K562 (cell line): ENCODE results near the gene E2F3. TPM values are rescaled to one million over a fixed set of nuclear protein-coding genes. Genes with fewer than 3 reads are reported as not detected.
A peak's percentile ranks its signal among the peaks of the same experiment; 100 is the strongest.

ENCODE experiments used
- ARHGAP35 ChIP-seq: fragments of 450-650 bp; IDR thresholded peaks from 2 replicates; pipeline ENCODE4 v1.6.1; 2018; ENCODE audit not compliant: partially characterized antibody
- ASH1L ChIP-seq: fragments of 450-650 bp; IDR thresholded peaks from 2 replicates; pipeline ENCODE4 v1.6.1; 2018; ENCODE audit warnings: borderline replicate concordance, mild to moderate bottlenecking, low read depth; ENCODE audit not compliant: partially characterized antibody
- CHCHD3 ChIP-seq: fragments of 250-450 bp; sonication (Bioruptor Pico); IDR thresholded peaks from 2 replicates; pipeline ENCODE4 v2.1.2; 2022; ENCODE audit warnings: mild to moderate bottlenecking
- FOXM1 ChIP-seq, 2 experiments: fragments of 450-650 bp in 1 of 2; sonication (generic) in 1 of 2; formaldehyde crosslinking in 1 of 2; IDR thresholded peaks; 2 replicates each; pipeline versions ENCODE4 v1.6.1 to v1.9.0; 2017 to 2022; ENCODE audit warnings: low read depth in 2 of 2, mild to moderate bottlenecking in 2 of 2, missing genetic modification reagents in 1 of 2, moderate library complexity in 1 of 2
- ILK ChIP-seq: fragments of 450-650 bp; IDR thresholded peaks from 2 replicates; pipeline ENCODE4 v1.6.1; 2016; ENCODE audit warnings: missing genetic modification characterization, low read depth, mild to moderate bottlenecking, missing compliant biosample characterization, moderate library complexity, borderline replicate concordance
- MEIS2 ChIP-seq: fragments of 450-650 bp; IDR thresholded peaks from 2 replicates; pipeline ENCODE4 v1.6.1; 2014; ENCODE audit warnings: mild to moderate bottlenecking; ENCODE audit not compliant: partially characterized antibody
- RAD51 ChIP-seq: fragments of 450-650 bp; IDR thresholded peaks from 2 replicates; pipeline ENCODE4 v1.7.1; 2016; ENCODE audit warnings: low read depth, mild to moderate bottlenecking, borderline replicate concordance
- RBM25 ChIP-seq: fragments of 200-400 bp; formaldehyde crosslinking; IDR thresholded peaks from 2 replicates; pipeline ENCODE4 v1.6.1; 2018; ENCODE audit warnings: low read length, low read depth, moderate library complexity; ENCODE audit not compliant: severe bottlenecking
- SIN3B ChIP-seq: fragments of 450-650 bp; IDR thresholded peaks from 2 replicates; pipeline ENCODE4 v1.6.1; 2017; ENCODE audit warnings: low read depth, mild to moderate bottlenecking, moderate library complexity
- THRAP3 ChIP-seq: fragments of 450-650 bp; IDR thresholded peaks from 2 replicates; pipeline ENCODE4 v1.6.1; 2016; ENCODE audit warnings: mild to moderate bottlenecking, inconsistent platforms, borderline replicate concordance
- TRIM24 ChIP-seq, 2 experiments: fragments of 450-650 bp; IDR thresholded peaks; 2 replicates each; pipeline ENCODE4 v1.6.1; 2016
- ZFX ChIP-seq: sonication (generic); formaldehyde crosslinking; IDR thresholded peaks from 2 replicates; pipeline ENCODE4 v1.8.0; 2022; ENCODE audit warnings: mild to moderate bottlenecking, missing genetic modification reagents, moderate library complexity
- polyA plus RNA-seq, 8 experiments: library from polyadenylated mRNA; depleted of rRNA in 4 of 8; stranded (reverse) in 5 of 8; unstranded in 3 of 8; fragments of >200 nt; fragmentation: Nextera tagmentation in 2 of 8; fragmentation: Illumina TruSeq in 1 of 8; extraction: Ambion mirVana in 2 of 8; extraction: Trizol in 1 of 8; gene quantifications; 2 replicates each; pipeline versions ENCODE4 v1.2.1 to v1.2.3, GENCODE V29; 2011 to 2014; ENCODE audit warnings: inconsistent platforms in 1 of 8, missing spikeins in 1 of 8
- total RNA-seq, 7 experiments: library from RNA; depleted of rRNA in 6 of 7; stranded (reverse); fragments of >200 nt in 6 of 7; fragmentation: Illumina TruSeq in 2 of 7; extraction: Trizol in 2 of 7; gene quantifications; 2 replicates each; pipeline versions ENCODE4 v1.2.1 to v1.2.3, GENCODE V29; 2011 to 2021; ENCODE audit warnings: low replicate concordance in 1 of 7
- TF ChIP-seq, protein P1 (sequence below): fragments of 250-450 bp; sonication (Bioruptor Pico); IDR thresholded peaks from 2 replicates; pipeline ENCODE4 v1.8.0; 2022; ENCODE audit warnings: inconsistent platforms, mild to moderate bottlenecking, moderate library complexity, borderline replicate concordance
- TF ChIP-seq, protein P2 (sequence below): fragments of 450-650 bp; IDR thresholded peaks from 2 replicates; pipeline ENCODE4 v1.6.1; 2016; ENCODE audit warnings: mild to moderate bottlenecking, moderate library complexity

The E2F3 gene
- total and polyA plus RNA-seq, 9 of the 15 experiments (the other 6 are each of a cell fraction or from before 2014, with no cell fraction given): 11.1 to 44.7 (median 27.2) TPM

DNA sequence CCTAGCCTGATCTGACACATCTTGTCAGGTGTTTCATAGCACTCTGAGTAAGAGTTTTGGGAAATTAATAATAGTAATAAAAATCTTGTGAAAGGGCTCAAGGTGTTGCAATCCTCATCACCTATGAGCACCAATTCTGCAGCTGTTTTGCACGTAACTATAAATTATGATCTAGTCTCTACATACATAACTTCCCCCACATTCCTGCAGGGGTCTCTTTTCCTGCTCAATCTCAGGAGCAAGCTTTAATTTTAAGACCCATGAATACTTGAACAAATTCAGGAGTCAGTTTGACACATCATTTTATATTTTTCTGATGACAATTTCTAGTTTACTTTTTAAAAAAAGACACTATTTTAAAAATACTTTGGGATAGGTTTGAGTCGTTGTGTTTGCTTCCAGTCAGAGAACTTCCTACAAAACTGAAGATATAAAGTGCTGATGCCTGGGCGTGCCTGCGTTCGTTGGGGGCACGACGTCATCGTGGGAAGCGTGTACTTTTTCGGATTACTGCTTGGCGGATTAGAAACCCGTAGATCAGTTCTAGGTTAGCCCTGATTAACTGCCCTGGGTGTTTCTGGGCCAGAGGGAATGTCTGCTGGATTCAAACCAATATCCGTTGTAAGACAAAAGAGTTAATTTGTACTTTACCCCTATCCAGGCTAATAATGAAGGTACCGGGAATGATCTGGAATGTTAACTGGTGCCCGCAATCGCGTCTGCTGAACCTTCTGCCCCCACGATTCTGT, 1.0 kb upstream of the E2F3 start (continued):
- TF ChIP-seq SIN3B: 0 out of 2 replicates have a peak, but pooled peaks have one; percentile 8
- TF ChIP-seq FOXM1 (IDR thresholded peaks at IDR 0.05; ENCODE audit: low read depth): no peak
- TF ChIP-seq FOXM1 (CRISPR knock-in tag; IDR thresholded peaks at IDR 0.05; ENCODE audit: low read depth): no peak
- TF ChIP-seq THRAP3: no peak
- 0 out of 2 replicates have a peak, but pooled peaks have one; percentile 16 for TF ChIP-seq ZFX (CRISPR knock-in tag)
- TF ChIP-seq ILK (tag): no peak
- TF ChIP-seq, protein P1, sequence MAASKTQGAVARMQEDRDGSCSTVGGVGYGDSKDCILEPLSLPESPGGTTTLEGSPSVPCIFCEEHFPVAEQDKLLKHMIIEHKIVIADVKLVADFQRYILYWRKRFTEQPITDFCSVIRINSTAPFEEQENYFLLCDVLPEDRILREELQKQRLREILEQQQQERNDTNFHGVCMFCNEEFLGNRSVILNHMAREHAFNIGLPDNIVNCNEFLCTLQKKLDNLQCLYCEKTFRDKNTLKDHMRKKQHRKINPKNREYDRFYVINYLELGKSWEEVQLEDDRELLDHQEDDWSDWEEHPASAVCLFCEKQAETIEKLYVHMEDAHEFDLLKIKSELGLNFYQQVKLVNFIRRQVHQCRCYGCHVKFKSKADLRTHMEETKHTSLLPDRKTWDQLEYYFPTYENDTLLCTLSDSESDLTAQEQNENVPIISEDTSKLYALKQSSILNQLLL (CRISPR knock-in tag): no peak
- no peak for TF ChIP-seq TRIM24 (IDR thresholded peaks at IDR 0.05)
- peak; percentile 39; the same call in 1 of the 2 replicates for TF ChIP-seq RAD51
- no peak for TF ChIP-seq RBM25
- TF ChIP-seq CHCHD3 (CRISPR knock-in tag): no peak
- TF ChIP-seq, protein P2, sequence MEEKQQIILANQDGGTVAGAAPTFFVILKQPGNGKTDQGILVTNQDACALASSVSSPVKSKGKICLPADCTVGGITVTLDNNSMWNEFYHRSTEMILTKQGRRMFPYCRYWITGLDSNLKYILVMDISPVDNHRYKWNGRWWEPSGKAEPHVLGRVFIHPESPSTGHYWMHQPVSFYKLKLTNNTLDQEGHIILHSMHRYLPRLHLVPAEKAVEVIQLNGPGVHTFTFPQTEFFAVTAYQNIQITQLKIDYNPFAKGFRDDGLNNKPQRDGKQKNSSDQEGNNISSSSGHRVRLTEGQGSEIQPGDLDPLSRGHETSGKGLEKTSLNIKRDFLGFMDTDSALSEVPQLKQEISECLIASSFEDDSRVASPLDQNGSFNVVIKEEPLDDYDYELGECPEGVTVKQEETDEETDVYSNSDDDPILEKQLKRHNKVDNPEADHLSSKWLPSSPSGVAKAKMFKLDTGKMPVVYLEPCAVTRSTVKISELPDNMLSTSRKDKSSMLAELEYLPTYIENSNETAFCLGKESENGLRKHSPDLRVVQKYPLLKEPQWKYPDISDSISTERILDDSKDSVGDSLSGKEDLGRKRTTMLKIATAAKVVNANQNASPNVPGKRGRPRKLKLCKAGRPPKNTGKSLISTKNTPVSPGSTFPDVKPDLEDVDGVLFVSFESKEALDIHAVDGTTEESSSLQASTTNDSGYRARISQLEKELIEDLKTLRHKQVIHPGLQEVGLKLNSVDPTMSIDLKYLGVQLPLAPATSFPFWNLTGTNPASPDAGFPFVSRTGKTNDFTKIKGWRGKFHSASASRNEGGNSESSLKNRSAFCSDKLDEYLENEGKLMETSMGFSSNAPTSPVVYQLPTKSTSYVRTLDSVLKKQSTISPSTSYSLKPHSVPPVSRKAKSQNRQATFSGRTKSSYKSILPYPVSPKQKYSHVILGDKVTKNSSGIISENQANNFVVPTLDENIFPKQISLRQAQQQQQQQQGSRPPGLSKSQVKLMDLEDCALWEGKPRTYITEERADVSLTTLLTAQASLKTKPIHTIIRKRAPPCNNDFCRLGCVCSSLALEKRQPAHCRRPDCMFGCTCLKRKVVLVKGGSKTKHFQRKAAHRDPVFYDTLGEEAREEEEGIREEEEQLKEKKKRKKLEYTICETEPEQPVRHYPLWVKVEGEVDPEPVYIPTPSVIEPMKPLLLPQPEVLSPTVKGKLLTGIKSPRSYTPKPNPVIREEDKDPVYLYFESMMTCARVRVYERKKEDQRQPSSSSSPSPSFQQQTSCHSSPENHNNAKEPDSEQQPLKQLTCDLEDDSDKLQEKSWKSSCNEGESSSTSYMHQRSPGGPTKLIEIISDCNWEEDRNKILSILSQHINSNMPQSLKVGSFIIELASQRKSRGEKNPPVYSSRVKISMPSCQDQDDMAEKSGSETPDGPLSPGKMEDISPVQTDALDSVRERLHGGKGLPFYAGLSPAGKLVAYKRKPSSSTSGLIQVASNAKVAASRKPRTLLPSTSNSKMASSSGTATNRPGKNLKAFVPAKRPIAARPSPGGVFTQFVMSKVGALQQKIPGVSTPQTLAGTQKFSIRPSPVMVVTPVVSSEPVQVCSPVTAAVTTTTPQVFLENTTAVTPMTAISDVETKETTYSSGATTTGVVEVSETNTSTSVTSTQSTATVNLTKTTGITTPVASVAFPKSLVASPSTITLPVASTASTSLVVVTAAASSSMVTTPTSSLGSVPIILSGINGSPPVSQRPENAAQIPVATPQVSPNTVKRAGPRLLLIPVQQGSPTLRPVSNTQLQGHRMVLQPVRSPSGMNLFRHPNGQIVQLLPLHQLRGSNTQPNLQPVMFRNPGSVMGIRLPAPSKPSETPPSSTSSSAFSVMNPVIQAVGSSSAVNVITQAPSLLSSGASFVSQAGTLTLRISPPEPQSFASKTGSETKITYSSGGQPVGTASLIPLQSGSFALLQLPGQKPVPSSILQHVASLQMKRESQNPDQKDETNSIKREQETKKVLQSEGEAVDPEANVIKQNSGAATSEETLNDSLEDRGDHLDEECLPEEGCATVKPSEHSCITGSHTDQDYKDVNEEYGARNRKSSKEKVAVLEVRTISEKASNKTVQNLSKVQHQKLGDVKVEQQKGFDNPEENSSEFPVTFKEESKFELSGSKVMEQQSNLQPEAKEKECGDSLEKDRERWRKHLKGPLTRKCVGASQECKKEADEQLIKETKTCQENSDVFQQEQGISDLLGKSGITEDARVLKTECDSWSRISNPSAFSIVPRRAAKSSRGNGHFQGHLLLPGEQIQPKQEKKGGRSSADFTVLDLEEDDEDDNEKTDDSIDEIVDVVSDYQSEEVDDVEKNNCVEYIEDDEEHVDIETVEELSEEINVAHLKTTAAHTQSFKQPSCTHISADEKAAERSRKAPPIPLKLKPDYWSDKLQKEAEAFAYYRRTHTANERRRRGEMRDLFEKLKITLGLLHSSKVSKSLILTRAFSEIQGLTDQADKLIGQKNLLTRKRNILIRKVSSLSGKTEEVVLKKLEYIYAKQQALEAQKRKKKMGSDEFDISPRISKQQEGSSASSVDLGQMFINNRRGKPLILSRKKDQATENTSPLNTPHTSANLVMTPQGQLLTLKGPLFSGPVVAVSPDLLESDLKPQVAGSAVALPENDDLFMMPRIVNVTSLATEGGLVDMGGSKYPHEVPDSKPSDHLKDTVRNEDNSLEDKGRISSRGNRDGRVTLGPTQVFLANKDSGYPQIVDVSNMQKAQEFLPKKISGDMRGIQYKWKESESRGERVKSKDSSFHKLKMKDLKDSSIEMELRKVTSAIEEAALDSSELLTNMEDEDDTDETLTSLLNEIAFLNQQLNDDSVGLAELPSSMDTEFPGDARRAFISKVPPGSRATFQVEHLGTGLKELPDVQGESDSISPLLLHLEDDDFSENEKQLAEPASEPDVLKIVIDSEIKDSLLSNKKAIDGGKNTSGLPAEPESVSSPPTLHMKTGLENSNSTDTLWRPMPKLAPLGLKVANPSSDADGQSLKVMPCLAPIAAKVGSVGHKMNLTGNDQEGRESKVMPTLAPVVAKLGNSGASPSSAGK: peak; percentile 61; the same call in 1 of the 2 replicates
- no peak for TF ChIP-seq ARHGAP35
- TF ChIP-seq ASH1L: no peak
- peak; percentile 84 for TF ChIP-seq MEIS2
